ENCODE measurements around the gene DUOXA2. TPM values are rescaled to one million over a fixed set of nuclear protein-coding genes. Genes with fewer than 3 reads are reported as not detected.
"Not testable (repeated sequence)": the region's sequence is repeated elsewhere in the genome, so short reads cannot be mapped to it uniquely, and the experiment has no call there.

DUOXA2 gene
- total RNA-seq, 1 donor from 2014 or later, result 0.32 TPM

DNA sequence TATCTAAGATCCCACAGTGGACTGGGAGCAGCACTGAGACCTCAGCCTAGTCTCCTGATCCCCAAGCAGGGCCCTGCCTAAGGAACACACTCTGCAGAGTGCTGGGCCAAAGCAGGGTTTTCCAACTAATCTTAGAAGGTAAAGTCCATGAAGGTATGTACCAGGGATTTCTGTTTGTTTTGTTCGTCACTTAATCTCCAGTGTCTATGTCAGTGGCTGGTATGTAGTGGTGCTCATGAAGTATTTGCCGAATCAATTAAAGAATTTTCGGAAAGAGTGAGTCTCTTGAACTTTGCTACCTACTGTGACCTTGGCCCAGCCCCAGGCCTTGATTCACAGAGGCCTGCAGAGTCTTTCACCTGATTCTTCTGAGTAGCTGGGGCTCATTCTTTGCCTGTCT, 17.4 kb downstream of the DUOXA2 start:
- Histone ChIP-seq H3K4me3 (no peak overlapping the region), H3K9me3 (no peaks in the 10 kb centered on the region), H3K27me3 (peaks cover 14% of the 10 kb centered on the region), H3K4me1 (peaks cover 0 to 4% of the 10 kb centered on the region in 2 donors), H3K27ac (no peak overlapping the region), H3K36me3 (no peaks in the 10 kb centered on the region)
- intact Hi-C loops (cut with DNase I), result no loop called here
- no peak for DNase-seq (ENCODE audit: low spot score in 2 of 2)
- TF ChIP-seq, protein P1, sequence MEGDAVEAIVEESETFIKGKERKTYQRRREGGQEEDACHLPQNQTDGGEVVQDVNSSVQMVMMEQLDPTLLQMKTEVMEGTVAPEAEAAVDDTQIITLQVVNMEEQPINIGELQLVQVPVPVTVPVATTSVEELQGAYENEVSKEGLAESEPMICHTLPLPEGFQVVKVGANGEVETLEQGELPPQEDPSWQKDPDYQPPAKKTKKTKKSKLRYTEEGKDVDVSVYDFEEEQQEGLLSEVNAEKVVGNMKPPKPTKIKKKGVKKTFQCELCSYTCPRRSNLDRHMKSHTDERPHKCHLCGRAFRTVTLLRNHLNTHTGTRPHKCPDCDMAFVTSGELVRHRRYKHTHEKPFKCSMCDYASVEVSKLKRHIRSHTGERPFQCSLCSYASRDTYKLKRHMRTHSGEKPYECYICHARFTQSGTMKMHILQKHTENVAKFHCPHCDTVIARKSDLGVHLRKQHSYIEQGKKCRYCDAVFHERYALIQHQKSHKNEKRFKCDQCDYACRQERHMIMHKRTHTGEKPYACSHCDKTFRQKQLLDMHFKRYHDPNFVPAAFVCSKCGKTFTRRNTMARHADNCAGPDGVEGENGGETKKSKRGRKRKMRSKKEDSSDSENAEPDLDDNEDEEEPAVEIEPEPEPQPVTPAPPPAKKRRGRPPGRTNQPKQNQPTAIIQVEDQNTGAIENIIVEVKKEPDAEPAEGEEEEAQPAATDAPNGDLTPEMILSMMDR (IDR thresholded peaks at IDR 0.05), result no peak

DNA sequence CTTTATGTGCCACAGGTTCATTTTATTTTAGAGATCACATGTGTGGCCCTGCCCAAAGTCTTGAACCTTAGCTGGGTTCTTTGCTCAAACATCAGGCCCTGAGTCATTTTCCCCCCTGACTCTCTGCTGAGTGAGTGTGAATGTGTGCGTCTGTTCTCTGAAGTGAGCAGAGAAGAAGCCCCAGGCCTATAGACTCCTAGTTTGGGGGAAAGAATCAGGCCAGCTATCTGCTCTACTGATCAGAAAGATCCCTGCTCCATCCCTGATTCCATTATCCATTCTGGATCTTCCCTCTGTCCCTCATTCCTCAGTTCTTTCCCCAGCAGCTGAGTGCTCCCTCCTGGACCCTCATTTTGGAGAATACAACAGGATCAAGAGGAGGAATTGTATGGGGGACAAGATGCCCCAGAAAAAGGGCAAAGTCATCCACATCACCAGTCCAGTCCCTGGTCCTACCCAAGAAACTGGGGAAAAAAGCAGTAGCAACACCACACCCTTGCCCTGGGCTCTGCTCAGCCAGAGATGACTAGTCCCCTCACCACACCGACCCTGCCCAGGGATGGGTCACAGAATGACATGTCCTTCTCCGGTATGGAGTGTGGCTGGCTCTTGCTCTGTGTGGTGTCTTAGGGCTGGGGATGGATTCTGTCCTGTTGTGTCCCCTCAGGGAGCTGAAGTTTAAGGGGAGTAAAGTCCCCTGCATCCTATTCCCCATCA, 18.9 kb downstream of the DUOXA2 start:
- intact Hi-C loops (cut with DNase I), result no loop called here
- no peak for DNase-seq (ENCODE audit: low spot score in 2 of 2)
- H3K27ac ChIP-seq, result no peak overlapping the region
- H3K9me3 ChIP-seq, result no peaks in the 10 kb centered on the region
- H3K36me3 ChIP-seq, result no peaks in the 10 kb centered on the region
- peaks cover 14% of the 10 kb centered on the region for H3K27me3 ChIP-seq
- no peak overlapping the region for H3K4me3 ChIP-seq
- H3K4me1 ChIP-seq, result peaks cover 0 to 4% of the 10 kb centered on the region in 2 donors
- TF ChIP-seq, protein P1 (IDR thresholded peaks at IDR 0.05), result no peak

DNA sequence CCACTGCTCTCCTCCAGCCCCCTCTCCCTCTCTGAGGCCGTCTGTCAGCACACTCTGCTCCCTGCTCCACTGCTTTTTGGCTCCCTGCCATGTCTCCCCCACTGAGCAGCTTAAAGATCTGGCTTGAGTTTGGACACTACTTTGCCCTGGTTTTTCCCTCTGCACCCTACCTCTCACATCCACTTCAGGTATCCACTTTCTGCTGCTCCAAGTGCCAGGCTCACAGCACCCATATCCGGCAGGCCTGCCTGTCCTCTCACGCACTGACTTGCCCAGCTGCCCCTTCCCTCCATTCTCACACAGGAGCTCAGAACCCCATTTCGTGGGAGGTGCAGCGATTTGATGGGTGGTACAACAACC, 19.4 kb downstream of the DUOXA2 start:
- DNase-seq (ENCODE audit: low spot score in 2 of 2), result no peak
- peaks cover 14% of the 10 kb centered on the region for H3K27me3 ChIP-seq
- no peaks in the 10 kb centered on the region for H3K9me3 ChIP-seq

DNA sequence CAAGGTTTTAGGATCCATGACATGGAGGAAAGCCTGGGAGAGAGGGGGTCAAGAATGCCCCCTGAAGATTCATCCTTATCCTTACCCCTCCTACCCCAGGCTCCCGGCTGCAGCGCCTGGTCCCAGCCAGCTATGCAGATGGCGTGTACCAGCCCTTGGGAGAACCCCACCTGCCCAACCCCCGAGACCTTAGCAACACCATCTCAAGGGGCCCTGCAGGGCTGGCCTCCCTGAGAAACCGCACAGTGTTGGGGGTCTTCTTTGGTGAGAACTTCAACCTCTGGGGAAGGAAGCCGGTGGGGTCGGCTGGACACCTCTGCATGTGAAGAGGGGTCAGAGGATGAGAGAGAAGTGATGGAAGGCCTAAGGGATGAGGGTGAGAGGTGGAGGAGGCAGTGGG, 19.9 kb downstream of the DUOXA2 start:
- no peaks in the 10 kb centered on the region for H3K36me3 ChIP-seq
- H3K4me1 ChIP-seq, result peaks cover 0 to 4% of the 10 kb centered on the region in 2 donors
- no peak for DNase-seq (ENCODE audit: low spot score in 2 of 2)
- TF ChIP-seq, protein P1 (IDR thresholded peaks at IDR 0.05), result no peak
- intact Hi-C loops (cut with DNase I), result no loop called here
- H3K9me3 ChIP-seq, result no peaks in the 10 kb centered on the region
- H3K27me3 ChIP-seq, result peaks cover 14% of the 10 kb centered on the region
- H3K4me3 ChIP-seq, result no peak overlapping the region
- H3K27ac ChIP-seq, result no peak overlapping the region

More for the DNA sequence above, 19.4 kb downstream of the DUOXA2 start:
- Histone ChIP-seq H3K36me3 (no peaks in the 10 kb centered on the region), H3K27ac (no peak overlapping the region), H3K4me3 (no peak overlapping the region), H3K4me1 (peaks cover 0 to 4% of the 10 kb centered on the region in 2 donors)
- intact Hi-C loops (cut with DNase I), result no loop called here
- TF ChIP-seq, protein P1 (IDR thresholded peaks at IDR 0.05), result no peak

DNA sequence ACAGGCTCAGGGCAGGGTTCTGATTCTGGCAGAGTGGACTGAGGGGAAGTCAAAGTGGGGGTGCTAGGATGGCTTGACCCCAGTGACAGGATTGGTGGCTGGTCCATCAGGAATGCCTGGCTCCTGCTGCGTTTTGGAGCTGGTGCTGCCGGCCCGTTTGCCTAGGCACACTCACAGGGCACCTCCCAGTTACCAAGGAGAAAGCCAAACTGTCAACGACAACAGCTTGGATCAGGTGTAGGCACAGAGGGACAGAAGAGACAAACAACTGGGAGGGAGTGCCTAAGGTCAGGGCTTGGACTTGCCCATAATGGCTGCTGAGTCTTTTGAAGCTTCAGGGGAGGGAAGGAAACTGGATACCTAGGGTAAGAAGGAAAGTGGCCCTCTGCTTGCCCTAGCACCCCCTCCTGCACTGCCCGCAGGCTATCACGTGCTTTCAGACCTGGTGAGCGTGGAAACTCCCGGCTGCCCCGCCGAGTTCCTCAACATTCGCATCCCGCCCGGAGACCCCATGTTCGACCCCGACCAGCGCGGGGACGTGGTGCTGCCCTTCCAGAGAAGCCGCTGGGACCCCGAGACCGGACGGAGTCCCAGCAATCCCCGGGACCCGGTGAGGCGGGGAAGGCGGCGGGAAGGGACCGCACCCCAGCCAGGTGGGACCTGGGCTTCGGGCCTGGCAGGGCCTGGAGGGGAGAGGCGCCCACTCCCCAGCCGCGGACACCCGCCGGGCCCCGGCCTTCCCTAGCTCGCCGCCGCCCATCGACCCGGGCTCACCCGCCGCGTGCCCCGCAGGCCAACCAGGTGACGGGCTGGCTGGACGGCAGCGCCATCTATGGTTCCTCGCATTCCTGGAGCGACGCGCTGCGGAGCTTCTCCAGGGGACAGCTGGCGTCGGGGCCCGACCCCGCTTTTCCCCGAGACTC, 20.8 kb downstream of the DUOXA2 start:
- no peak overlapping the region for H3K27ac ChIP-seq
- no peaks in the 10 kb centered on the region for H3K36me3 ChIP-seq
- no peak for DNase-seq (ENCODE audit: low spot score in 2 of 2)
- intact Hi-C loops (cut with DNase I), result no loop called here
- TF ChIP-seq, protein P1 (IDR thresholded peaks at IDR 0.05), result peak in 1 of 3 experiments; percentile 25
- no peaks in the 10 kb centered on the region for H3K9me3 ChIP-seq
- H3K4me3 ChIP-seq, result peak overlapping the region; percentile 21 to 31
- H3K27me3 ChIP-seq, result peaks cover 11% of the 10 kb centered on the region
- peaks cover 0 to 4% of the 10 kb centered on the region in 2 donors for H3K4me1 ChIP-seq

DNA sequence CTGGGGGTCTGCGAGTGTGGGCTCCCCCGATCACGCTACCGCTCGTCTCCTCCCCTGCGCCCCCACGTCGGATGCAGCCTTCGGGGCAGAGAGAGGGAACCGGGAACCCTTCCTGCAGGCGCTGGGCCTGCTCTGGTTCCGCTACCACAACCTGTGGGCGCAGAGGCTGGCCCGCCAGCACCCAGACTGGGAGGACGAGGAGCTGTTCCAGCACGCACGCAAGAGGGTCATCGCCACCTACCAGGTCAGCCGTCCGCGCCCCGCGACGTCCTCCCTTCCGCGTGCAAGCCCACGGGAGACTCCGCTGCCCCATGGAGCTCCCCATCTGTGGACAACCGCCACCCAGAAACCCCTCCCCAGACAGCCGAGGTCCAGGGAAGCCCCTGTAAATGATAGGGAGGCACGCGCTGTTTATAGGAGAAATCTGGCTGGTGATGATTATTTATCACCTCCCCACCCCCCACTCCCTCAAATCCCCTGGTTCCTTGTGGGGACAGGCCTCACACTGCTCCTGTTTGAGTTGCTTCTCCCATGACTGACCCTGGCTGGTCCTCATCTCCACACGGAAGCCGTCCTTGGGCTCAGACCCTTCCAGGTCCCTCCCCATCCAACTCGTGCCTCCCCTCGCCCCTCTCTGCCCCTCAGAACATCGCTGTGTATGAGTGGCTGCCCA, 21.7 kb downstream of the DUOXA2 start:
- H3K27ac ChIP-seq; H3K27me3 ChIP-seq; H3K4me3 ChIP-seq; intact Hi-C loops (cut with DNase I); H3K9me3 ChIP-seq; H3K4me1 ChIP-seq; H3K36me3 ChIP-seq; DNase-seq (ENCODE audit: low spot score in 2 of 2): not testable (repeated sequence)

Data from ascending aorta (tissue), 2 donors.